HG02798 (cell line): Measurements from ENCODE around the gene PHACTR1.
"Not testable (repeated sequence)": the region's sequence is repeated elsewhere in the genome, so short reads cannot be mapped to it uniquely, and the experiment has no call there.

Source experiments
- ATAC-seq: cut with Tn5 transposase; IDR thresholded peaks from one replicate; pipeline ENCODE4 v1.9.1; 2021; ENCODE audit warnings: mild to moderate bottlenecking; ENCODE audit not compliant: unreplicated experiment, poor library complexity

PHACTR1 gene

GRCh38 chr6:12748815-12749521 lies 32.4 kb downstream of the PHACTR1 start:
- ATAC-seq: no peak

GRCh38 chr6:12749531-12750379 lies 33.2 kb downstream of the PHACTR1 start:
- no peak for ATAC-seq

GRCh38 chr6:12750416-12750815 lies 33.8 kb downstream of the PHACTR1 start:
- no peak for ATAC-seq

GRCh38 chr6:12751694-12752325 lies 35.2 kb downstream of the PHACTR1 start:
- no peak for ATAC-seq

GRCh38 chr6:12753036-12753435 lies 36.5 kb downstream of the PHACTR1 start:
- ATAC-seq: no peak

GRCh38 chr6:12760226-12760625 lies 43.7 kb downstream of the PHACTR1 start:
- no peak for ATAC-seq

GRCh38 chr6:12760911-12761310 lies 44.3 kb downstream of the PHACTR1 start:
- no peak for ATAC-seq

GRCh38 chr6:12761376-12762115 lies 45.0 kb downstream of the PHACTR1 start:
- ATAC-seq: no peak

- not testable (repeated sequence) for ATAC-seq
Observed at GRCh38 chr6:12762731-12763434, 46.3 kb downstream of the PHACTR1 start.

GRCh38 chr6:12766365-12766764 lies 49.8 kb downstream of the PHACTR1 start:
- no peak for ATAC-seq

GRCh38 chr6:12767016-12767415 lies 50.4 kb downstream of the PHACTR1 start:
- no peak for ATAC-seq

GRCh38 chr6:12769556-12770256 lies 53.1 kb downstream of the PHACTR1 start:
- no peak for ATAC-seq

GRCh38 chr6:12772416-12772815 lies 55.8 kb downstream of the PHACTR1 start:
- ATAC-seq: no peak

- no peak for ATAC-seq
Observed at GRCh38 chr6:12776291-12776690, 59.7 kb downstream of the PHACTR1 start.

GRCh38 chr6:12779772-12780171 lies 63.2 kb downstream of the PHACTR1 start:
- no peak for ATAC-seq

GRCh38 chr6:12782136-12782535 lies 65.6 kb downstream of the PHACTR1 start:
- no peak for ATAC-seq

GRCh38 chr6:12785301-12785700 lies 68.7 kb downstream of the PHACTR1 start:
- ATAC-seq: no peak

- no peak for ATAC-seq
Observed at GRCh38 chr6:12785921-12786320, 69.4 kb downstream of the PHACTR1 start.

- no peak for ATAC-seq
Observed at GRCh38 chr6:12791371-12791770, 74.8 kb downstream of the PHACTR1 start.
